GM04503 (cell line): Measurements from ENCODE around the gene PCDHA4.

Experiments used
- DNase-seq: peaks from one replicate; pipeline ENCODE4 v3.0.0-alpha.2; 2012; ENCODE audit warnings: low read depth

Gene PCDHA4

GRCh38 chr5:140857177-140857986, 50.5 kb downstream of the PCDHA4 start:
- no peak for DNase-seq

- DNase-seq, result no peak
These were observed 51.0 kb downstream of the PCDHA4 start for GRCh38 chr5:140857987-140858240.

- DNase-seq, result no peak
These were observed 55.8 kb downstream of the PCDHA4 start for GRCh38 chr5:140862441-140863295.
